Activated CD4-positive, alpha-beta T cell treated with anti-CD3 and anti-CD28 coated beads for 48 hours (primary cell): Measurements from ENCODE around the gene SPNS3.

Source experiments
- DNase-seq: peaks from one replicate; pipeline ENCODE4 v3.0.0-alpha.2; 2020

Gene SPNS3

DNA sequence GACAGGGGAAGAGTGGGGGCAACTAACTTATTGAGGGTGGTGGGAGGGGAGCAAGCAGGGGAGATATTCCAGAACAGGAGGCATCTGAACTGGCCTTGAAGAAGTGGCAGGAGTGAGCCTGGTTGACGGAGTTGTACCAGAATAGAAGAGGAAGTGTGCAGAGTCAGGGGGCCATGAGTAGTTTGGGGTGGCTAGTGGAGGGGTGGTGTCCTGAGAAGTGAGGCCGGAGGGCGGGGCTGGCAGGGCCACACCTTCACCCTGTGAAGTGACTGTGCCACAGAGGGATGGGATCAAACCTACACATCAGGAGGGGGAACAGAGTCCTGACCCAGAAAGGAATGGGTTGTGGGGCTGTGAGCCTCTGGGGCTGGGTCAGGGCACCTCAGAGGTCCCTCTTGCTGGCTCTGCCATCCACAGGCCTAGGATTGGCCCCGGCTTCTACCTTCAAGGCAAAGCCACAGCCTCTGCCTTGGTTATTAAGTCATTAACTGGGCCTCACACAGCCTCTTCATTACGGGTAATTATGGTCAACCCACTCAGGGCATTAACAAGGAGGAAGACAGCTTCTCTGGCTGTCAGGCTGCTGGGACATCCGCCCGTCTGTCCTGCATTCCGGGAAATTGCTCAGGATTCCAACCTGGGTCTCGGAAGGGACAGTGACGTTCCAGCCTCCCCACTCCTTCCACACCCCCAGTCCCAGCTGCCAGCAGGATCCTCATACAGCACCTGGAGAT, 77.6 kb downstream of the SPNS3 start:
- no peak for DNase-seq

DNA sequence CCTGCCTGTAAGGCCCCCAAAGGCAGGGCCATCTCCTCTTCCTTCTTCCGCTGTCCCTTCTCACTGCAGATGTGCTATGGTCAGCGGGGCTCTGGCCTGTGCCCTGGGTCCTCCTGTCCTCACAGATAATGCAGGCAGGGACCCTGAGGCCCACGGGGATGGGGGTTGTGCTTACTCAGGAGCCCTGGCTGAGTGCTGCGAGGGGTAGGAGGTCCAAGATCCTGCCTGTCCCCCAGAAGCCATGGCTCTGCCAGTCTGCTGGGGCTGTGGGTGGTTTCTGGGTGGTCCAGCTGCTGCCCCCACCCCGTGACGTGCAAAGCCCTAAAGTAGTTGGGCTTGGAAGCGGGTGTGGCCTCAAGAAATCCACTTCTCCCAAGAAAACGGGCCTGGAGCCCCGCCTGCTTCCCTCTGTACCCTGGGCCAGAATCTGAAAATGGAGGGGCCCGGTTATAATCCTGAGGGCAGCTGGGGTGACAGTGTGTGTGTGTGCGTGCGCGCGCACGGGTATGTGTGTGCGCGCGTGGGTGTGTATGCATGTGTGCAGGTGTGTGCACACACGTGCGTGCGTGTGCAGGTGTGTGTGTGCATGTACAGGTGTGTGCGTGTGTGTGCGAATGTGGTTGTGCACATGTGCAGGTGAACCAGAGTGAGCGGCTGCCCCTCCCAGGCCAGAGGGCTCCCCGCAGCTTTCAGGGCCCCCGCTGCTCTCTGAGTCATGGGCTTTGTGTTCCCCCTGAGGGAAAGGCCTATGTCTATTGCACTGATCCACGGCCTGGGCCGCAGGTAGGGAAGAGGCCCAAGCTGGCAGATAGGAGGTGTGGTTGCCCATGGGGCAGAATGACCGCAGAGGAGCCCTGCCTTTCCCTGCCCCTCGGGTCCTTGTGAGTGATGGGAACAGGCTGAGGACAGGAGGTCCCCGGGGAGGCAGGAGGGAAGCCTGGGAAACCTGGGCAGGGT, 78.7 kb downstream of the SPNS3 start:
- no peak for DNase-seq

DNA sequence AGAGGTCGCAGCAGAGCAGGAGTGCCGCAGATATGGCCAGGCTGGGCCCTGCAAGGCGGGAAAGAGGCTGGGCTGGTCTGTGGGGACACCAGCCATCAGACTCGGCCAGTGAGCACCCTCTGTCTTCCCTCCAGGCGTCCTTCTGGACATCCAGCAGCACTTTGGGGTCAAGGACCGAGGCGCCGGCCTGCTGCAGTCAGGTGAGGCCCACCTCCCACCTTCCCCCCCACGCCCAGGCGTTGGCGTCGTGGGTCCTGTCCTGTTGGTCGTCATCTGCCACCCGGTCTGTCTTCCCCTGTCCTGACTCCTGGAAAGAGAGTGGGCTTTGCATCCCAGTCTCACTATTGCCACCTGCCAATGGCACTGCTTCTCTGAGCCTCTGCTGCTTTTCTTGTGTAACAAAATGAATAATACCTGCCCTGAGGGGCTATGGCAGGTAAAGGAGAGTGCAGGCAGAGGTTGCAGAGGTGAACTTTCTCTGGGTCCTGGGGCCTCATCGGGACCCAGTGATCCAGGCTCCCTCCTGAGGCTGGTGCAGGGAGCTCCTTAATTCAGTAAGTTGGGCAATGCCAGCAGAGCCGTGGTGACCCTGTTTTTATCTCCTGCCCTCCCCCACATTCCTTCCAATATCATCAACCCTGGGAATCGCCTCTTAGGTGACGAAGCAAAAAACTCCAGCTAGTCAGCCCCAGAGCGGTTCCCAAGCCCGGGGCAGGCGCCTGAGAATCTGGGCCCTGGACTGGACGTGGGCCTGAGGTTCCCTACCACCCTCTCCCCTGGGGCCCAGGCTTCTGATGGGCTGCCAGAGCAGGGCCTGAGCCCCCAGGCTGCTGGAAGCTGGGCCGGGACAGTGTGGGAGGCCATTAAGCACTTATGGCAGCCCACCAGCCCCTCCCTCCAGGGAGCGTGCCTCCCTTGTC, 79.6 kb downstream of the SPNS3 start:
- no peak for DNase-seq

DNA sequence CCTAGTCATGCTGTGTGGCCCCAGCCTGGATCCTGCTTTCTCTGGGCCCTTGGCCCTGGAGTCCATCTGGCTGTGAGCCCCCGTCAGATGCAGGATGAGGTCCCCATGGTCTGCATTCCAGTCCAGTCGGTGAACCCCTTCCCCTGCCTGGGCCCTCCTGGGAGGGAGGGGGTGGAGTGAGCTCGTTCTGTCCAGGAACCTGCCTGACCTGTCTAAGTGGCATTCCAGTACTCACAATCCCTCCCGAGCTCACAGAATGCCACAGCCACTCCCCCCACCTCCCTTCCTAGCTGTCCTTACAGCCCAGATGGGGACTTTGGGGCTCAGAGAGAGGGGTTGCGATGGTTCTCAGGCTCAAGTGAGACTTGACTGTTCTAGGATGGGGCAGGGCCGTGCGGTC, 80.5 kb downstream of the SPNS3 start:
- no peak for DNase-seq

DNA sequence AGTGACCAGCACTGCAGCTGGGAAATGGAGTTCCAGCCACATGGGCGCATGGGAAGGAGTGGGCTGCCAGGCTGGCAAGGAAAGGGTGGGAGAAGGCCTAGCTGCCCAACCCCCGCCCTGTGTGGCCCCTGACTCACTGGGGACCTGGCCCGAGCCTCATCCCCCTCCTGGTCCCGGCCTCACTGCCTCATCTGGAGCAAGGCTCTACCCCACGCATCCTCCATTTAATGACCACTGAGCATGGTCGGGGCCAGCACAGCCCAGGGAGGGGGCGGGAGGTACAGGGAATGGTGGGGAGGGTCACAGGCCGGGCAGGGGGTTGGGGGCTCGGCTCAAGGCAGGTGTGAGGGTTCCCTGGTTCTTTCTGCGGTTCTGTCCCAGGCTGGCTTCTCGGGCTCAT, 81.0 kb downstream of the SPNS3 start:
- no peak for DNase-seq

DNA sequence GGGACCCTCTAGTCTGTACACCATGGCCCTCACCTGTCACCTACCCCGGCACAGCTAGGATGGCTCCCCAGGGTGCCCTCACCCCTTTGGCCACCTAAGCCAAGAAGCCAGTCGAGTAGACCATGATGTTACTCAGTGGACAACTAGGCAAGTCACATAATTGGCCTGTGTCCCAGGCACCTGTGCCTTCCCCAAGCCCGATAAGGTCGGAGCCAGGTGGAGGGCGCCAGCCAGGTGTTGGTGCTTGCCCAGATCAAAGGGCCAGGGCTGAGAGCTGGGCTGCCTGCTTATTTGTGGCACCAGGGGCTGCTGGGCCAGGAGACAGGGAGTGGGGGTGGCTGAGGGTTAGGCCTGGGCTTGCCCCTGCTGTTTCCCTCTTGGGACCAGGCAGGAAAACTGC, 81.8 kb downstream of the SPNS3 start:
- no peak for DNase-seq

DNA sequence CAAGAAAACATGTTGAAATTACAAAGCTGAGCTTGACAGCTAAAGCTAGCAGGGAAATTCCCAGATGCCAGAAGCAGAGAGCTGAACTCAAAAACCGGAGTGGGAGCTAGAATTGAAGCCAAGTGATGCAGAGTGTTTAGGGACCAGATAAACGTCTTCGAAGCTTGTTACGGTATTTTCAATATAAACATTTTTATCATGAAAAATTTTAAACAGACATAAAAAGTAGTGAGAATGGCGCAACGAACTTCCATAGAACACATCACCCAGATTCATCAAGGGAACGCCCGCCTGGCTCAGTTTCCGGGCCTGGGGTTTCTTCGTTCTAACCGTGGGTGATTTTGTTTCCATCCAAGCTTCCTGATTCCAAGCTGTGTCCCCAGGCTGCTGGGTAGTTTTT, 83.0 kb downstream of the SPNS3 start:
- DNase-seq: no peak

DNA sequence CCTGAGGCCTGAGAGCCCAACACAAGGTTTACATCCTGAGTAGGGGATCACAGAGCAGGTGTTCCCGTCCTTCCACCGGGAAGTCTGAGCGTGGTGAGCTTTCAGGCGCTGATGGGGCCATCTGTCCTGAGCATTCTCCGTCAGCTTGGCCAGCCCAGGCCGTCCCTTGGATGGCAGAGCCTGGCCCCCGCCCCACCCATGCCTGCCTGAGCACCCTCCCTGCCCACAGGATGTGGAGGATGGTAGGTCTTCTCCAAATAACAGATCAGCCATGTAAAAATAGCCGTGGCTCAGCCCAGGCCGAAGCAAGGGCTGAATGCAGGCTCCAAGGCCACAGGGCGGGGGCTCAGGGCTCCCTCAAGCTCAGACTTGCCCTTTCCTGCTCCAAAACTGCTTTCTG, 85.2 kb downstream of the SPNS3 start:
- DNase-seq: no peak

DNA sequence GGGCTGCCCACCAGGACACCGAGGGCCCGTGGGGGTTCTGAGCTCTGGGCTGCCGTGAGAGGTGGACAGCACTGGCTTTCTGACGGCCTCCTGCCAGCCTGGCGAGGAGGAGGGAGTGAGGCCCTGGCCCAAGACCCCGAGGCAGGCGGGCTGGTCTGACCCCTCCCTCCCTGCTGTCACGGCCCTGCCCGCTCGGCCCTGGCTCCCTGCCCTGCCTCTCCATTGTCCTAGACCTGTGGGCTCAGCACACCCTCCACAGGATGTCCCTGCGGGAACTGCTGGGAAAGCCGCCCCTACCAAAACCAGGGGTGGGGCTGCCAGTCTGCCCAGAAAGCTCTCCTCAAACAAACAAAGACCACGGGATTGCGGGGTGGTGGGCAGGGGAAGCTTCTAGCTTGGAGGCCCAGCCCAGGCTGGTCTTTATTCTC, 85.6 kb downstream of the SPNS3 start:
- DNase-seq: no peak

DNA sequence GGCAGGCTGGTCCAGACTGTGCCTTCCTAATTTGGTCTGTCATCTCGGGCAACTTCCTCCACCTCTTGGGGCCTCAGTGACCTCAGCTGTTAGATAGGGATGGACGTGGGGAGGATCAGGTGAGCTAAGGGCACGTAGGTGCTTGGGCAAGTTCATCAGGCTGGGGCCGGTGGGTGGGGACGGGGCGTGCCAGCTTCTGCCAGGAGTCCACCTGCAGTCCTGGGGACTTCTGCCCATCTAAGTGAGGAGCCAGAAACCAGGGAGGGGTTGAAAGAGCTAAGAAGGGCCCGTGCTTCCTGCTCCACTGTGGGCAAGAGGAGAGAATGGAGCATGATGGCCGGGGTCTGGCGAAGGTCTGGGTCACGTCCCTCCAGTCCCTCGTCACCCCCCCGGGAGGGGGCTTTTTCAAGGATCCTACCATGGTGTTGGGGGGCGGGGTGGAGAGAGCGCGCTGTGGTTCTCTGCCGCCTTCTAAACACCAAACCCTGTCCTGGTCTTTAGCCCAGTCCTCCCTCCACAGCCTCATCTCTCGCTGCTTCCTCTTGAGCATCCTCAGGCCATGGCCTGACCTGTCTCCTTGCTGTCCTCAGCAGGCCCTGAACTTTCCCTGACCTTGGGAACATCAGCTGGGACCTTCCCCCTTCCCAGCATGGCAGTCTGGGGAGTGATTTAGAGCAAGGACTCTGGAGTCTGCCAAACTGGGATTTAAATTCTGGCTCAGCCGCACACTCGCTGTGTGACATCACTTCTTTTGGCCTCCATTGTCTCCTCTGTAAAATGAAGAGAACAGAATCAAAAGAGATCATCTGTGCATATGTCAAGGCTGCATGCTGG, 86.5 kb downstream of the SPNS3 start:
- no peak for DNase-seq

DNA sequence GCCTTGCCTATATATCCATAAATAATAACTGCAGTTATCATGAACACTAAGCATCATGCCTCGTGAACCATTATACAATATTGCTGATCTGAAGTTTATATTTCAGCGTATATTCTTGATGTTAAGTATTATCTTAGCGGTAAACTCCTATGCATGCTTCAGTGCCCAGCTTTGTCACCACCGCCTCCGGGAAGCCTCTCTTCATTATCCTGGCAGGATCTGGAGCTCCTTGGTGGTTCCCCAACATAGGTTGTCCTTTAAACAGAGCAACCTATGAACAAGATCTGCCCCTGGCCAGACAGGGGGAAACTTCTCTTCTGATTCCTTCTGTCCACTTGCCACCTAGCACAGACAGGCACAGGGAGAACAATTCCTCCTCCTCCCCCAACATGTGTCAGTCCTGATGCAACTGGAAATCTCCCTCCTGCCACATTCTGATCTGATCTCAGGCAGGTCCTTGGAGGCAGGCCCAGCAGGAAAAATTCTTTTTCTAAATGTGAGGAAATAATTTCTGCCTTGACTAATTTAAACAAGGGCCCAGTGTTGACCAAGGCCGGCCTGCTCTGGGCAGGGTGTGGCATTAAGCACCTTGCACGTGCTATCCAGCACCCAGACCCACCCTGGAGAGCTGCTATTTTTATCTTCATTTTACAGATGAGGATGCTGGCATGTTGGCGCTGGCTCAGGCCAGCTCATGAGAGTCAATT, 87.3 kb downstream of the SPNS3 start:
- DNase-seq: no peak

DNA sequence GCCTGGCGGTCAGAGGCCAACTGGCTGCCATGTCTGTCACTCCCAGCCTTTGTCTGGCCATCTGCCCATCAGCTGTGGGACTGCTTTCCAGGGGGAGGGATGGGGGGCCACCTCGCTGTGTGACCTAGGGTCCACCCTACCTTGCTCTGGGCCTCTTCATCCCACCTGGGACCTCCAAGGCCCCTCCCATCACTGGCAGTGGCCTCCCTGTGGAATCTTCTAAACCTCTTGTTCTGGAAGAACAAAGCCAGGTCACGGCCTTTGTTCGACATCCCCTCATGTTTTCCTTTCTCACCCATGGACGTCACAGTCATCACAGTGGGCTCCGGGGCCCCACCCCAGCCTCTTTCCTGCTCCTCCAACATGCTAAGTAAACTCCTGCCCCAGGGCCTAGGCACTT, 88.9 kb downstream of the SPNS3 start:
- DNase-seq: no peak

DNA sequence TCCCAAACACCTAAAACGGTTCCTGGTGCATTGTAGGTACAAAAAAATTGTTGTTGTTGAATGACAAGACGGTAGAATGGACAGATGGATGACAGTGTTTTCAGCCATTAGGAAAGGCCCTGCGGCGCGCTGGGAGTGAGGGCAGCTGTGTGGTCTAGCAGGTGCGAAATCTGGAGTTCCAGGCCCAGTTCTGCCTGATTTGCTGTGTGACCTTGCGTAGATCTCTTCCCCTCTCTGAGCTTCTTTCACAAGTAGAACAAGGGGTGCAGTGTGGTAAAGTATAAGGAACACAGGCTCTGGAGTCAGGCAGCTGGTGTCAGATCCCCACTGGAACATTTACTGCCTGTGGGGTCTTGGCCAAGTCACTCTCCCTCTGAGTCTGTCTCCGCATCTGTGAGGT, 90.2 kb downstream of the SPNS3 start:
- DNase-seq: no peak

DNA sequence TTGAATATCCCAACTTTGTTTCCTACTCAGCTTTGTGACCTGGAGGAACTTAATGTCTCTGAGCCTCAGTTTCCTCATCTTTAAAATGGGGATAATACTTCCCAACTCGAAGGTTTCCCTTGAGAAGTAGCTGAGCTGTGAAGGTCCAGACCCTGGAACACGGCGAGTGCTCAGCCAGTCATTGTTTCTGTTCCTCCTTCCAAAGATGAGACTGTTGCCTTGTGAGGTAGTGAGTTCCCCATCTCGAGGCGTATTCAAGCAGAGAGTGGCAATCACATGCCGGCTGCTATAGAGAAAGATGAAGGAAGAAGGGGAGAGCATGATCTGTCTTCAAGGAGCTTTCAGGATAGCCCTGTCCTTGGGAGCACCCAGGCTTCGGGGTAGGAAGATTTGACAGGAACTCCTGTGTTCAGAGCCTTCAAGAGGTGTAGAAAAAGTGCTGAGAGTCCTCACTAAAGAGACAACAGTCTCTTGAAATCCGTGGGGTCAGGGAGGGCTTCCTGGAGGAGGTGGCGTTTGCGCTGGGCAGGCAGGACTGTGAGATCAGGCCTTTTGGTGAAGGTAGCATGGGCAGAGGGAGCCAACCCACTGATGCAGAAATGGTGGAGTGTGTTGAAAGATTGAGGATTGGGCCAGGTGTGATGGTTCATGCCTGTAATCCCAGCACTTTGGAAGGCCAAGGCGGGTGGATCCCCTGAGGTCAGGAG, 92.1 kb downstream of the SPNS3 start:
- DNase-seq: no peak

DNA sequence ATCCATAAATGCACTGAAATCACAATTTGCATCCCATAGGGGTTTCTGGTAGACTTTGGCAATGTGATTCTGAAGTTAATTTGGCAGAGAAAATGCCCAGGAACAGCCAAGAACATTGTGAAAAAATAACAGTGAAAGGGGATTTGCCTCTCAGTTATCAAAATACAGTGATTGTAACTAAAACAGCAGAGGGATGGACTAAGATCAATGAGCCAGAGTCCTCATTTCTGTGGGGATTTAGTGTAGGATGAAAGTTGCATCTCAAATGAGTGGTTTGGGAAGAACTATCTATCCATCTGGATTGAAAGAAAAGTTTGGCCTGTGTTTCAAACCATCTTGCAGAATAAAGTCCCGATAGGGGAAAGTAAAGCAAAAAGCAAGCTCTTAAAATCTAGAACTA, 93.4 kb downstream of the SPNS3 start:
- no peak for DNase-seq

DNA sequence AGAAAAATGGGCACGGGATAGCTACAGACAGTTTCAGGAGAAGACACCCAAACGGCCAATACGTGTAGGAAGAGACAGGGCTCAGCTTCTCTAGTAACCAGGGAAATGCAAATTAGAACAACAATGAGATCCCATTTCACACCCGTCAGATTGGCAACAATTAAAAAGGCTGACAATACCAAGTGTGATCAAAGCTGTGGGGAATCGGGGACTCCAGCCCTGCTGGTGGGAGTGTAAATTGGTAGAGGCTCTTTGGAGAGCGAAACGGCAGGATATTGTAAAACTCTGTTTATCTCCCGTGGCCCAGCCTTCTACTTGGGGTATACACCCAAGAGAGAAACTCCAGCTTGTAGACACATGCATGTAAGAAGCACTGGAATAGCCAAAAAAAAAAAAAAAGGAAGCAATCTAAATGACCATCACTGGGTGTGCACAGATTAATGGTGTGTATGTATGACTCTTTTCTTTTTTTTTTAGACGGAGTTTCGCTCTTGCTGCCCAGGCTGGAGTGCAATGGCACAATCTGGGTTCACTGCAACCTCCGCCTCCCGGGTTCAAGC, 93.9 kb downstream of the SPNS3 start:
- DNase-seq: no peak

DNA sequence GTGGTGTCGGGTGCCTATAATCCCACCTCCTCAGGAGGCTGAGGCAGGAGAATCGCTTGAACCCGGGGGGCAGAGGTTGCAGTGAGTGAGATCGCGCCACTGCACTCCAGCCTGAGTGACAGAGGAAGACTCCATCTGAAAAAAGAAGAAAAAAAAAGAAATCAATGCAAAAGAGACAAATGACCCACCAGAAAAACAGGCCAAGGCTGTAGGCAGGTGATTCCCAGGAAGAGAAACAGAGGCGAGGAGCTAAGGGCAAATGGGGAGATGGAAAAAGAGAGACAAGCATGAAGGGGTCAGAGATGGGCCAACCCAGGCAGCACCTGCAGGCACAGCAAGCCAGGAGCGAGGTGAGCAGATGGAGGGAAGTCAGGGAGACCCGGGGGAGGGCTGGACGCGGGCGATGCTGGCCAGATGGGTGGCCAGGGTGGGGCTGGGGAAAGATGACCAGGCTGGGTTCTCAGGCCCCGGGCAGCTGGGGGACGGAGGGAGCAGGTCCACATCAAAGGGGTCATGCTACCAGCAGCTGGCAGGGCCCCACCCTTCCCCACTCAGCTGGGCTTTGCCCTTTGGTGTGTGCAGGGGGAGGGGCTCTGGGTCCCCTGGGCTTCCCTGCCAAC, 95.9 kb downstream of the SPNS3 start:
- no peak for DNase-seq

DNA sequence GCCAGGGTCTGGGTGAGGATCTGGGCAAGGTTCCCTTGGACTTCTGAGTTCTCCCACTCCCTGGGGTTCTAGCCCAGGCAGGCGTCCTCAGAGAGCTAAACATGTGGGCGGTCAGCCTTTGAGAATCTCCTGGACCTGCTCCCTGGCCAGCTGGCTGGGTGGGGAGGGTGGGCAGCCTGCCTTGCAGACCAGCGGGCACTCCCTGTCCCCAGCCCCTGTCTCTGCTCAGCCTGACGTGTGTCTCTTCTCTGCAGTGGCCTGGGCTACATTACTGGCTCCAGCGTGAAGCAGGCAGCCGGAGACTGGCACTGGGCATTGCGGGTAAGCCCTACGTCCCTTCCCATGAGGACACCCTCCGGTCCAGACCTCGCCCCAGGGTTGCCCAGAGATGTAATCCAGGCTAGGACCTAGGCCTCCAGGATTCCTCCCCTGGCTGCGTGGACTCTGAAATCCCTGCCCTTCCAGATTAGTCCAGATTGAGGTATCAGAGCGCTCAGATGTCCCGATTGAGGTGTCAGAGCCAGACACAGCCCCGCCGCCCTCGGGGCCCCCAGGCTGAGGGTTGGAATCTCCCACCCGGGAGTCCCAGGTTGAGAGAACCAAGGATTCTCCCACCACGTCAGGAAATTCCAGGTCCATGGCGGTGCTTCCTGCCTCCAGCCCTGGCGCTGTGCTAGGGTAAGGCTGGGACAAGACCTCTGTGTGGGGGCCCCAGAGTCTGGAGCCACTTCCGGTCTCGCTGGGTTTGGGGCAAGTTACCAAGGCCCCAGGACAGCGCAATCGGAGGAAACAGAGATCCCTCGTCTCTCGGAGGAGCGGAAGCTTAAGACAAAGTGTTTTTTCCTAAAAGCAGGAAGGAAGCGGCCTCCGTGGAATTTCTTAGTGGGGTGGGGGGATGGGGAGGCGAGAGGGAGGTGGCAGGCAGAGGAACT, 97.3 kb downstream of the SPNS3 start:
- DNase-seq: no peak
